Mesenchymal stem cell (in vitro differentiated cells and primary cell): ENCODE data around the gene PPP1R3G.

Experiments
- DNase-seq: peaks from one replicate; pipeline ENCODE4 v3.0.0-alpha.2; 2013
- H2AFZ ChIP-seq: one replicate; pipeline ENCODE4 v1.6.1; 2013; ENCODE audit warnings: low read depth, mild to moderate bottlenecking, control low read depth, inconsistent platforms, low read length, moderate library complexity
- H2AK5ac ChIP-seq: 2 replicates; pipeline ENCODE4 v1.6.1; 2013; ENCODE audit warnings: low read length, moderate library complexity, mild to moderate bottlenecking, inconsistent platforms; ENCODE audit not compliant: severe bottlenecking
- H2BK120ac ChIP-seq: one replicate; pipeline ENCODE4 v1.6.1; 2013; ENCODE audit warnings: low read depth, mild to moderate bottlenecking, inconsistent platforms, low read length, moderate library complexity
- H2BK12ac ChIP-seq, 2 experiments: one replicate each; pipeline ENCODE4 v1.6.1; 2013; ENCODE audit warnings: inconsistent platforms in 2 of 2, low read length in 2 of 2, mild to moderate bottlenecking in 2 of 2, moderate library complexity in 2 of 2, control low read depth in 1 of 2
- H2BK15ac ChIP-seq: one replicate; pipeline ENCODE4 v1.6.1; 2013; ENCODE audit warnings: mild to moderate bottlenecking, low read depth, inconsistent platforms; ENCODE audit not compliant: poor library complexity, severe bottlenecking
- H2BK5ac ChIP-seq: 2 replicates; pipeline ENCODE4 v1.6.1; 2013; ENCODE audit warnings: low read depth, mild to moderate bottlenecking, low read length, control low read depth, inconsistent platforms; ENCODE audit not compliant: poor library complexity, severe bottlenecking
- H3K14ac ChIP-seq, 2 experiments: one replicate each; pipeline ENCODE4 v1.6.1; 2013; ENCODE audit warnings: inconsistent platforms in 2 of 2, low read length in 2 of 2, control low read depth in 1 of 2, mild to moderate bottlenecking in 1 of 2, moderate library complexity in 1 of 2
- H3K18ac ChIP-seq, 2 experiments: one replicate each; pipeline ENCODE4 v1.6.1; 2013; ENCODE audit warnings: inconsistent platforms in 2 of 2, low read length in 2 of 2, control low read depth in 1 of 2, low read depth in 1 of 2, mild to moderate bottlenecking in 1 of 2
- H3K23ac ChIP-seq, 2 experiments: one replicate each; pipeline ENCODE4 v1.6.1; 2013; ENCODE audit warnings: inconsistent platforms in 2 of 2, low read length in 2 of 2, mild to moderate bottlenecking in 2 of 2, moderate library complexity in 2 of 2, control low read depth in 1 of 2
- H3K27ac ChIP-seq: 2 replicates; pipeline ENCODE4 v1.5.1; 2013; ENCODE audit warnings: mild to moderate bottlenecking, moderate library complexity, low read length, control low read depth, inconsistent platforms; ENCODE audit not compliant: poor library complexity, severe bottlenecking
- H3K27me3 ChIP-seq, 2 experiments: 2 replicates each; pipeline versions ENCODE4 v1.6.1 to v1.7.0; 2013; ENCODE audit warnings: low read length in 2 of 2, mild to moderate bottlenecking in 2 of 2, moderate library complexity in 2 of 2, control low read depth in 1 of 2, inconsistent platforms in 1 of 2; ENCODE audit not compliant: control insufficient read depth in 1 of 2, insufficient read depth in 1 of 2
- H3K36me3 ChIP-seq, 2 experiments: 2 replicates each; pipeline versions ENCODE4 v1.6.1 to v1.7.0; 2013; ENCODE audit warnings: low read length in 2 of 2, control low read depth in 1 of 2, inconsistent platforms in 1 of 2, low read depth in 1 of 2, mild to moderate bottlenecking in 1 of 2; ENCODE audit not compliant: insufficient read depth in 2 of 2, control insufficient read depth in 1 of 2
- H3K4ac ChIP-seq, 2 experiments: one replicate each; pipeline ENCODE4 v1.6.1; 2013; ENCODE audit warnings: inconsistent platforms in 2 of 2, low read length in 2 of 2, mild to moderate bottlenecking in 2 of 2, moderate library complexity in 2 of 2, control low read depth in 1 of 2, low read depth in 1 of 2
- H3K4me1 ChIP-seq: 2 replicates; pipeline ENCODE4 v1.6.1; 2013; ENCODE audit warnings: low read depth, low read length, control low read depth; ENCODE audit not compliant: control insufficient read depth, insufficient read depth
- H3K4me2 ChIP-seq: 2 replicates; pipeline ENCODE4 v1.6.1; 2013; ENCODE audit warnings: low read length, mild to moderate bottlenecking, inconsistent platforms; ENCODE audit not compliant: poor library complexity, severe bottlenecking
- H3K4me3 ChIP-seq, 2 experiments: 2 replicates each; pipeline versions ENCODE4 v1.5.1 to v1.7.0; 2013; ENCODE audit warnings: low read length in 2 of 2, mild to moderate bottlenecking in 2 of 2, control low read depth in 1 of 2, low read depth in 1 of 2; ENCODE audit not compliant: insufficient read depth in 1 of 2
- H3K79me1 ChIP-seq: replicated peaks from 2 replicates; pipeline ENCODE4 v1.6.1; 2013; ENCODE audit warnings: mild to moderate bottlenecking, control low read depth, low read length, inconsistent platforms; ENCODE audit not compliant: poor library complexity, severe bottlenecking
- H3K9ac ChIP-seq: 2 replicates; pipeline ENCODE4 v1.7.0; 2013; ENCODE audit warnings: mild to moderate bottlenecking, low read length, moderate library complexity
- H3K9me3 ChIP-seq: 2 replicates; pipeline ENCODE4 v1.7.0; 2013; ENCODE audit warnings: mild to moderate bottlenecking, low read length; ENCODE audit not compliant: control insufficient read depth
- H4K8ac ChIP-seq: one replicate; pipeline ENCODE4 v1.6.1; 2013; ENCODE audit warnings: inconsistent platforms, mild to moderate bottlenecking, low read length, moderate library complexity
- H4K91ac ChIP-seq: one replicate; pipeline ENCODE4 v1.6.1; 2013; ENCODE audit warnings: mild to moderate bottlenecking, low read length, inconsistent platforms
- WGBS: methylation state at CpG from one replicate; pipeline ENCODE4 v1.1.7; 2013; ENCODE audit warnings: mixed read lengths; 5-methylcytosine and 5-hydroxymethylcytosine counted together

PPP1R3G gene

DNA sequence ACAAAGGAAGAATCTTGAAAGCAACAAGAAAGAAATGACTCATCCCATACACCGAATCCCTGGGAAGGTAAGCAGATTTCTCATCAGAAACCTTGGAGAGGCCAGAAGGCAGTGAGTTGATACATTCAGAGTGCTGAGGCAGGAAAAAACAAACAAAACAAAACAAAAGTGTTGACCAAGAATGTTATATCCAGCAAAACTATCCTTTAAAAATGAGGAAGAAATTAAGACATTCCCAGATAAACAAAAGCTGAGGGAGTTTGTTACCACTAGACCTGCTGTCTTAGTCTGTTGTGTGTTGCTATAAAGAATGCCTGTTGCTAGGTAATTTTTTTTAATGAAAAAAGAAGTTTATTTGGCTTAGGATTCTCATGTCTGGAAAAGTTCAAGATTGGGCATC, 33.7 kb upstream of the PPP1R3G start:
- no peak overlapping the region for H2AK5ac ChIP-seq
- no peaks in the 10 kb centered on the region for H3K27me3 ChIP-seq
- H2BK5ac ChIP-seq: no peak overlapping the region
- no peak overlapping the region for H2BK15ac ChIP-seq
- no peak overlapping the region for H2AFZ ChIP-seq
- no peaks in the 10 kb centered on the region for H3K4me1 ChIP-seq
- no CpG with 5 or more reads among the region's 1 CpG for WGBS
- H2BK120ac ChIP-seq: no peak overlapping the region
- no peak overlapping the region for H4K91ac ChIP-seq
- no peak overlapping the region for H3K9ac ChIP-seq
- no peak overlapping the region for H3K23ac ChIP-seq
- no peak overlapping the region for H3K4ac ChIP-seq
- H3K14ac ChIP-seq: no peak overlapping the region
- no peak overlapping the region for H3K4me2 ChIP-seq
- no peaks in the 10 kb centered on the region for H3K79me1 ChIP-seq
- no peak overlapping the region for H3K18ac ChIP-seq
- no peak overlapping the region for H3K4me3 ChIP-seq
- no peaks in the 10 kb centered on the region for H3K36me3 ChIP-seq
- H3K9me3 ChIP-seq: peaks cover 27% of the 10 kb centered on the region
- no peak overlapping the region for H4K8ac ChIP-seq
- H3K27ac ChIP-seq: no peak overlapping the region
- no peak for DNase-seq
- H2BK12ac ChIP-seq: peak overlapping the region in 1 of 2 experiments; percentile 49

DNA sequence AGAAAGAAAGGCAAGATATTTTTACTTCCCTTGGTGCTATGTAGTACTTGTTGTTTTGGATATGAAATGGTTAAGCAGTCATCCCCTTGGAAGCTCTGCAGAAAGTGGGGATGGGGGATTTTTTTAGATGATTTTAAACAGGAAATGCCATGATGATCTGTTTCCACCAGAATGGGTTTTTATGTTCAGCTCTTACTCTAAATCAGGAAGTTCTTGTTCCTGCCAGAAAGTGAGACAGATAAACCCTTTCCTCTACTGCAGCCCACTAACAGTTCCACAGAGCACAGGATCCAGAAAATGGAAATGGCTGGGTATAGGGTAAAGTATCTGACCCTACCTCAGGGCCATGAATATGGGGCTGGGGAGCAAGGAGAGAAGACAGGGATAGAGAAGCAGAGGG, 32.1 kb upstream of the PPP1R3G start:
- peaks cover 27% of the 10 kb centered on the region for H3K9me3 ChIP-seq
- peak overlapping the region in 1 of 2 experiments; percentile 94 for H2BK12ac ChIP-seq

DNA sequence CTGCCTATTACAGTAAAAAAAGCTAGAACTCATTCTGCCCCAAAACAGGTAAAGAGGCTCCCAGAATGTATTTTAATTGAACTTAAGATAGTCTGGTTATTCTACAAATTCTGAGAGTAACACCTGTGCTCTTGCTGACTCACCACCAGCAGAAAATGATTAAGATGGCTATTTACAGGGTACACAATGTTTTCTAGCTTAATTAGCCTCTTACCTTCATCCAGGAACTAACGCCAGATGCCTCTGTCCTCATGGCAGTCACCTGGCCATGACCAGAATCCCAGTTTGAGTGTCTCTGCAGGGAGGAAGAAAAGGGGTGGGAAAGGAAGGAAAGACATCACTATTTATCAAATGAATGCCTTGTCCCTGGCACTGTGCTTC, 31.3 kb upstream of the PPP1R3G start:
- no peaks in the 10 kb centered on the region for H3K36me3 ChIP-seq
- no peaks in the 10 kb centered on the region for H3K79me1 ChIP-seq
- no peak overlapping the region for H3K4me3 ChIP-seq
- H3K9ac ChIP-seq: no peak overlapping the region
- H3K4me2 ChIP-seq: no peak overlapping the region
- peak overlapping the region; percentile 9 to 70 for H3K18ac ChIP-seq
- no peak overlapping the region for H3K4ac ChIP-seq
- no peak overlapping the region for H2BK5ac ChIP-seq
- peaks cover 3% of the 10 kb centered on the region for H3K4me1 ChIP-seq
- H3K14ac ChIP-seq: no peak overlapping the region
- H3K9me3 ChIP-seq: peaks cover 21% of the 10 kb centered on the region
- peak overlapping the region in 1 of 2 experiments; percentile 55 for H2BK12ac ChIP-seq
- H4K91ac ChIP-seq: peak overlapping the region; percentile 5
- H2BK120ac ChIP-seq: peak overlapping the region; percentile 51
- WGBS: 0% methylated on average over 1 of the region's 1 CpG
- H2AK5ac ChIP-seq: no peak overlapping the region
- no peak overlapping the region for H4K8ac ChIP-seq
- no peak overlapping the region for H3K23ac ChIP-seq
- no peak overlapping the region for H3K27ac ChIP-seq
- DNase-seq: no peak
- H2AFZ ChIP-seq: no peak overlapping the region
- H3K27me3 ChIP-seq: no peaks in the 10 kb centered on the region
- H2BK15ac ChIP-seq: no peak overlapping the region

More for the DNA sequence above, 32.1 kb upstream of the PPP1R3G start:
- H3K27ac ChIP-seq: no peak overlapping the region
- no peak overlapping the region for H3K23ac ChIP-seq
- H2BK5ac ChIP-seq: no peak overlapping the region
- H2AFZ ChIP-seq: peak overlapping the region; percentile 52
- no peak overlapping the region for H3K9ac ChIP-seq
- H3K4me2 ChIP-seq: no peak overlapping the region
- H2BK15ac ChIP-seq: no peak overlapping the region
- H3K27me3 ChIP-seq: no peaks in the 10 kb centered on the region
- no peak overlapping the region for H3K4me3 ChIP-seq
- H2BK120ac ChIP-seq: peak overlapping the region; percentile 6
- H4K8ac ChIP-seq: no peak overlapping the region
- H2AK5ac ChIP-seq: no peak overlapping the region
- H3K14ac ChIP-seq: no peak overlapping the region
- H3K4me1 ChIP-seq: no peaks in the 10 kb centered on the region
- H3K4ac ChIP-seq: peak overlapping the region; percentile 15 to 79
- H3K79me1 ChIP-seq: no peaks in the 10 kb centered on the region
- peak; percentile 66 for DNase-seq
- H3K36me3 ChIP-seq: no peaks in the 10 kb centered on the region
- peak overlapping the region; percentile 49 to 95 for H3K18ac ChIP-seq
- peak overlapping the region; percentile 75 for H4K91ac ChIP-seq

DNA sequence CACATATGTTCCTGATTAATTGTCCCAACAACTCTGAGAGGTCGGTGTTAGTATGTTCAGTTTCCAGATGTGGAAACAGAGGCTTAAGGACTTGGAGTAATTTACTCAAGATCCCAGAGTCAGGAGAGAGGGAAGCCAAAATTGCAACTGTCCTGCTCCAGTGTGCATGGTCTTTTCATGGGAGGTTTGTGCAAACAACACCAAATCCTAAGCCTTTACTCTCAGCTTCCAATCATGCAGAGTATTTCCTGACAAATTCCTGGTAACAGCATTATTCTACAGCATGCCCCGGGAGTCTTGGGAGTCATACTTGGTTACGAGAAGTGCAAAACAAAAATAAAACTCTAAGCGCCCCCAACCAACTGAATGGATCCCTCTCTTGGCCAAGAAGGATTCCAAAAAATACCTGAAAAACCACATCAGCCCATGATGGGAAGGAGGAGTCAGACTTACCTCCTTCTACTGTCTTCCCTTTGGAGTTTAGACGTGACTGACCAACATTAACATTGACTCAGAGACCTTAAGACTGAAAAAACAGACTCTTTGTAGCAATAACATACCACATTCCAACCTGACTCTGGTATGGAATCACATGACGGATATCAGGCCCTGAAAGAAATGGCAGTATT, 30.8 kb upstream of the PPP1R3G start:
- Histone ChIP-seq H3K27me3 (no peaks in the 10 kb centered on the region), H2BK15ac (no peak overlapping the region), H3K4me2 (no peak overlapping the region), H4K91ac (peak overlapping the region; percentile 5), H3K9ac (no peak overlapping the region), H3K4me3 (no peak overlapping the region), H3K4ac (no peak overlapping the region), H2BK120ac (no peak overlapping the region), H2BK5ac (no peak overlapping the region), H3K27ac (no peak overlapping the region), H3K18ac (peak overlapping the region; percentile 9 to 70), H3K4me1 (peaks cover 3% of the 10 kb centered on the region), H3K14ac (no peak overlapping the region), H2AK5ac (no peak overlapping the region), H2AFZ (no peak overlapping the region), H3K36me3 (no peaks in the 10 kb centered on the region), H3K9me3 (peaks cover 19% of the 10 kb centered on the region), H3K23ac (no peak overlapping the region), H3K79me1 (no peaks in the 10 kb centered on the region), H2BK12ac (no peak overlapping the region), H4K8ac (no peak overlapping the region)
- DNase-seq: peak; percentile 68
- 6% methylated on average over 6 of the region's 6 CpGs for WGBS
